GM18502 (cell line): ENCODE results near the gene KCNK16.
"Not testable (repeated sequence)": the region's sequence is repeated elsewhere in the genome, so short reads cannot be mapped to it uniquely, and the experiment has no call there.

Source experiments
- ATAC-seq: cut with Tn5 transposase; IDR thresholded peaks from one replicate; pipeline ENCODE4 v1.9.1; 2021; ENCODE audit warnings: mild to moderate bottlenecking; ENCODE audit not compliant: unreplicated experiment, poor library complexity

KCNK16 gene

DNA sequence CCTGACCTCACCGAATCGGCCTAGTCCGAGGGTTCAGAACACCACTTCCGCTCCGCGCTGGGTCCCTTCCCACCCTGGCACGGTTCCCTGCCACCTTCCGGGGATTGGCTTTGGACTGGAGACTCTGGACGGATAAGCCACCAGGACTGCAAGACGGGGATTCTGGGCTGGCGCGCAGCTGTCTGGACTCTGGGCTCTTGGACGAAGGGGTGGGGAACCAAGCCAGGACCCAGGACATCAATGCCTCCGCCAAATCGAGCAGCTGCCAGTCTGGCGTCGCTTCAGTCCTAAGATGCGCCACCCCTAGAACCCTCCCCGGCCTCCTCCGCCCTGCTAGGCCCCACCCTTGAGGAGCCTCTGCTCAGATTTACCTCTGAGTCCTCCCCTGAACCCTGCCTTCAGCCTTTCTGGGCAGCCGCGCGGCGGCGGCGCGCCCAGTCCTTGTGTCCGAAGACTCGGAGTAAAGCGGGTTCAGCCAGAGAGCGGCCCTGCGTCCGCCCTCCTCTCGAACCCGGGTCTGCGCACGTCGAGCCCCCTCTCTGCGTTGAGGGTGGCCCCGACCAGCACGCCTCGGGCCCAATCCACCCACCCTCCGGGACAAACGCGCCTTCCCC, 9.5 kb downstream of the KCNK16 start:
- no peak for ATAC-seq

DNA sequence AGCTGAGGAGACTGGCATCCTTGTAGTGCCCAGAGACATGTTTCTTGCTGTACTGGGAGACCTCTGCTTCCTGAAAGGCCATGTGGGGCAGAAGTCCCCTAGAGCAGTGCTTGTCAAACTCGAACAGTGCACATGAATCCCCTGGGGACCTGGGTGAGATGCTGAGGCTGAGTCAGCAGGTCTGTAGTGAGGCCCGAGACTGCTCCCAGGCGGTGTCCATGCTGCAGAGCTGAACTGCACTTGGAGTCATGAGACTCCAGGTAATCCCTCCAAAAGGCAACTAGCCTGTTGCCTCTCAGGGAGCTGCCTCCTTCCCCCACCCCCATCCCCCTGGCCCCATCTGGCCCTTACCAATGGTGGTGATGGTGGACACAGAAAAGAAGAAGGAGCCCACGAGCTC, 12.0 kb downstream of the KCNK16 start:
- no peak for ATAC-seq

DNA sequence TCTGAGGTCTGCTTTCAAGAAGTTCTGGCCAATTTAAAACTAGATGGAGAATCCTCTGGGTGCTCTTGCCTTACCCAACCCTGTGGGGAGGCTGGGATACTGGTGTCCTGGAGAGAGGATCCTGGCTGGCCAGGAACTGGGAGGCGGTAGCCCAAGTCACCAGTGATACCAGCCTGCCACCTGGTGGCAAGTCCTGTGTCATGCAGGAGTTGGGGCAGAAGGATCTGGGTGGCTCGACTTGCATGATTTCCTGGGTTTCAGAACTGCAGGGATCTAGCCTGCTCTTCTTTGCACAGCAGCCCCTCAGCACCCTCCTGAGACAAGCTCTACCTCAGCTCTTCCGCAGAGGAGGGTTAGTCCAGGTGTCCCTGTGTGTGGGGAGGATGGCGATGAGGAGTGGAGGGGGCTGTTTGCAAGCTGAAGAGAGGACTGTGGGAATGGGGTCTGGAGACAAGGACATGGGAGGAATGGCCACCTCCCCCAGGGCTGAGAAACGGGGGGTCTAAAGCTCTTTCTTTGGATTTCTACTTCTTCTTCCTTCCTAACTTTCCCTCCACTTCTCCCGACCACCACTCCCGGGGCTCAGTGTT, 12.5 kb downstream of the KCNK16 start:
- ATAC-seq: no peak

DNA sequence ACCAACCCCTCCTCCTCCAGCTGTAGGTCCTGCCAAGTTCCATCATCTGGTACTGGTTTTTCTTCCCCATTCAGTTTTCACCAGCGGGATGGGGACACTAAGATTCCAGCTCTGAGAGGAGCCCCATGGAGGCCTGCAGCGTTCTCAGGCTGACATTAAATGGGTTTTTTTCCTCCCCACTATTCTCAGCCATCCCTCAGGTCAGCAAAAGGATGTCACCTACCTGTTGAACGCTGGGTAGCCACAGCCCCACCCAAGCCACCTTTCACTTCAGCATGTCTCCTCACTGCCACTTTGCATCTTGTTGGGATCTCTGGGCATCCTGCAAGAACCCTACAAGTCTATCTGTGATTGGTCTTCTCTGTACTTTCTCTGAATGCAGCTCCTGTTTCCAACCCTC, 15.0 kb downstream of the KCNK16 start:
- no peak for ATAC-seq

DNA sequence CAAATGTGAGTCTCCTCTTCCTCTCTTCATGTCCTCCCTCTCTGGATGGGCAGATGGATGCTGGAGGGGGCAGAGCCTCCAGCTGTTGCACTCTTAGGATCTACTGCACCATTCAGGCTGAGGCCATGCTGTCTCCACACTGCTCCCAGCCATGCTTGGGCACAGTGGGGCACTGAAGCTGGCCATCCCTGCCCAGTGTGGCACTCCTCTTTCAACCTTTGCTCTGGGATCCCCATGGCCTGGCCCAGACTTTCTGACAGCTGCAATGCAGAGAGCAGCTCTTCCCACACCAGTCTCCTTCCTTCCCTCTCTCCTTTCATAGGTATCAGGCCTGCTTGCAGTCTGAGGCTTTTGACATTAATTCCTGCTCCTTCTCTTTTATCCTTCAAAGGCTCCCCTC, 17.6 kb downstream of the KCNK16 start:
- ATAC-seq: no peak

DNA sequence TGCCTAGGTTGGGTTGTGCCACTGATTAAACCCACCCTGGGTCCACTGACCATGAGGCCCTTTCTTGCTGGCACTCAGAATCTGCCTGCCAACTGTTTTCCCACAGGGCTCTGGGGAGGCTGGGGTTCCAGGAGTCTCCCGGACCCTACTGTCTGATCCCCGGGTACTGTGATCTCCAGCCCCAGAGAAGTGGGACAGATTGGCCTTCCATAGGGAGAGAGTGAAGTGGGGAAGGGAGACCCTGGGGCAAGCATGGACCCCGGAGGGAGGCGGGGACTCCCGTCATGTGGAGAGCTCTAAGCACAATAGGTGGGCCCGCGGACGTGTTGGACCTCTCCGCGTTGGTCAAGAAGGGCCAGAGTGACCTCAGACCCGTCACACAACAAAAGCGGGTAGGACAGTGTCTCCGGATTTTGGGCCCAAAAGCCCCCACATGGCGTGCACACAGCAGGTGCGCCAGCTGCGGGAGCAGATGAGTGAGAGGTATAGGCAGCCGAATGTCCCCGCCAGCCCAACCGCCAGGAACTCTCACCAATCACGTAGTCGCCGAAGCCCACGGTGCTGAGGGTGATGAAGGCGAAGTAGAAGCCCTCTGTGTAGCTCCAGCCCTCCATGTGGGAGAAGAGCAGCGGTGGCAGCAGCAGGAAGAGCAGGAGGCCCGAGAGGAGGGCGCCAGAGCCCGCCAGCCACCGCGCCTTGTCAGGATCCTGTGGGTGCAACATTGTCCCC, 18.9 kb downstream of the KCNK16 start:
- no peak for ATAC-seq

DNA sequence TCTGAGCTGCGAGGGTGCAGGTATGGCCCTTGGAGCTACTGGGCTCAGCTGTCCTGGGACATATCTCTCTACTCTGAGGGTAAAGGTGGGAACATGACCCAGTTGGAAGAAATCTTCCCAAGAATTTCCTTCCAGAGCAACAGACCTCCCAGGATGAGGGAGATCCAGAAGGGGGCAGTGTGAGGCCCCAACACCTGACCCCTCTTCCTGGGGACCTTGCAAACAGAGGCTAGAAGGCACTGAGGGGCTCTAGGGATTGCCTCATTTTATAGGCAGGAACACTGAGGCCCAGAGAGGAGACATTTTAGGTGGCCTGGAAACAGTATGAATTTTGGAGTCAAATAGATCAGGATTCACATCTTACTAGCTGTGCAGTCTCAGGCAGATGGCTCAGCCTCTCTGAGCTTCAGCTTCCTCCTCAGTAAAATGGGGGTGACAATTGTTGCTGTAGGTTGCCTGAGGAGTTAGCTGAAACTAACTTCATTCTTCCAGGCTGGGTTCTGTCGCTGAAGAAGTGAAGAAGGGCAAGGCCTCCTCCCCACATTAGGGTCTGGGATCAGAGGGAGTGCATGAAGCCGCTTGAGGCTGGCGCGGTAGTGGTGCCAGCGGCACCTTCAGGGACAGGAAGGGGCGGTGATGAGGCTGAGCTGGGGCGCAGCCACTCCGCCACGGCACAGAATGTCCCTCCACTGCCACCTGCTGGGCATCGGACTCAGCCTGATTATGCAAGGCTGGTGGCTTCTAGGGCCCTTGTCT, 19.7 kb downstream of the KCNK16 start:
- ATAC-seq: peak; percentile 85

DNA sequence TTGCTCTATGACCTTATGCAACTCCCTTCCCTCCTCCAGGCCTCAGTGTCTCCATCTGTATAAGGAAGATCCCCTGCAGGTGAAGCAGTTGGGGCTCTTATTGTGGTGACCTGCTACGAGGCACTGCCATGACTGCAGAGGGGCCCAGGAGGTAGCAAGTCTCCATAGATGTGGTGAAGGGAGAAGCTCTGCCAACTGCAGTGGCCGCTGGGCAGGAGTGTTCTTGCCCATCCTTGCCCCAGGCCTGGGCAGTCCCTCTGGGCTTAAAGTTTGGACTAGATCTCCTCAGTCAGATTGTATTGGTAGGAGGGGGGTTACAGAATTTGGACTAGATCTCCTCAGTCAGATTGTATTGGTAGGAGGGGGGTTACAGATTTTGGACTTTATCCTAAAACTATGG, 20.5 kb downstream of the KCNK16 start:
- ATAC-seq: no peak

DNA sequence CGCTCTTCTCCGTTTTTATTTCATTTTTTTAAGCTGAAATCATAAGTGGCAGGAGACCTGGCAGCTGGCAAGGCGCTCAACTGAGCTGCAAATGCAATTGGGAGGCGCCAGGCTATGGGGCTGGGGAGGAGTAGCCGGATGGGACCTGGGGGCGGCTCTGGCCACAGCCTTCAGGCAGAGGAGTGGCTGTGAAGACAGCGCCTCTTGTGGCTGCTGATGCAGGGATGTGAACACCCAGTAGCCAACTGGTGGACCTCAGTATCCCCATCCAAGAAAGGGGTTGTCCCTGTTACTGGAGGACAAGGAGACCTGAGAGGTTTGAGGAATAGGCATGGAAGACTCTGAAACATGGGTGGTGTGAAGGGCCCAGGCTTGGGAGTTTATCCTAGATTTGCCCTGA, 20.9 kb downstream of the KCNK16 start:
- no peak for ATAC-seq

DNA sequence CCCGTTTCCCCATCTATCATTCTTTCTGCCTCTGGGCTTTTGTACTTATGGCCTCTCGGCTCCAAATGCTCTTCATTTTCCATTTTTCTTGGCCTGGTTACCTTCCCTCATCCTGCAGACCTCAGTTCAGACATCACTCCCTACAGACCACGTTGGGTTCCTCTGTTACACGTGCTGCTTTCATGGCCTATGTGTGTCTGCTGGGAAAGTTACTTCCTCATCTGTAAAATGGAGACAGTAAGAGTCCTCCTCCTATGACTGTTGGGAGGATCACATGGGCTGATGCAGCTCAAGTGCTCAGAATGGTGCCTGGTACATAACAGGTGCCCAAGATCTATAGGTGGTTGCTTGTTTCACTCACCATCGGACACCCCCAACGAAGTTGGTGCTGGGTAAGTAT, 21.8 kb downstream of the KCNK16 start:
- no peak for ATAC-seq

DNA sequence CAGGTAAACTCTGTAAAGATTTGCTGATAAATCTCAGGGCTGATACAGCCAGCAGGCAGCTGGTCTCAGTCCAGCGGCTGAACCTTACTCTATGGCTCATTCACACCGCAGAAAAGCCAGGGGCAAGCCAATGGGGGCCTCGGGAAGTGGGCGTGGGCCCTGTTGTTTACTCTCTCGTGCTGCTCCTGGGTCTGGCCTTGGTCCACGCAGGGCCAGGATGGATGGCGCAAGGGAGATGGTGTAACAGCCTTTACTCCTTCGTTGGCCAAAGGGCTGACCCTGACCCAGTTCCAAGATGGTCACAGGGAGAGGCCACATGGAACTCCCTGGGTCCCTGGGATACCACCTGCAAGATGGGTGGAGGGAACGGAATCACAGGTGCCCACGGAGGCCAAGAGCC, 24.4 kb downstream of the KCNK16 start:
- no peak for ATAC-seq

DNA sequence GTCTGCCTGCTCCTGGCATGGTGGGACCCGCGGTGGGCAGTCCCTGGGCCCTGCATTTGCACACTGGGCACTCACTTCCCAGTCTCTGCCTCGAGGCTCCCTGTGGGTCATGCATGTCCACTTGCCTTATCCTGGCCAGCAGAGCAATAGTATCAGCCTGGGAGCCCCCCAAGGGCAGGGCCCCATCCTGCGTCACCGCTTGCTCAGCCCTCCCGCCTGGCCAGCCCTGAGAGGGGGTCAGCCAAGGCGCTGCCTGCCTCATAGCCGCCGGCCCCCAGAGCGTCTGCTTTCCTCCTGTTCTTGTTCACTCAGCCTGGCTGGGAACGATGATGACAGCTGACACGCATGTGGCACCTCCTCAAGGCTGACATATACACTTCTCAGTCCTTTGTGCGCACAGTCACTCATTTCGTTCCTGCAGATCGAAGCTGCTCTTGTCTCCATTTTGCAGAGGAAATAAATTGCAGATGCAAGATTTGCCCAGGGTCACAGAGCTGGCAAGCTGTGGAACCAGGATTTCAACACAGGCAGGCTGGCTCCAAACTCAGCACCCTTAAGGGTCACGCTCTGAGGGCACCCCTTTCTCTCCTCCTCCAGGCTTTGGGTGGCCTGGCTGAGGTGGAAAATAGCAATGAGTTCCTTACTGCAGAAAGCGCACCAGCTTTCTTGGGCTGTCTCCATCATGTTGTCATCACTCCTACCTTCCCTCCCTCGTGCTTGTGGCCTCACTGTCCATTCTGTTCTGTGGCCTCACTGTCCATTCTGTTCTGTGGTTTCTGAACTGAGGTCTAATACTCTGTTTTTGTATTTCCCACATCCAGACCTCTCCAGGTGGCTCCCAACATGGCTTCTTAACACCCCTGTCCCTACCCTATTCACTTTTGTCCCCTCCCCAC, 25.5 kb downstream of the KCNK16 start:
- no peak for ATAC-seq

DNA sequence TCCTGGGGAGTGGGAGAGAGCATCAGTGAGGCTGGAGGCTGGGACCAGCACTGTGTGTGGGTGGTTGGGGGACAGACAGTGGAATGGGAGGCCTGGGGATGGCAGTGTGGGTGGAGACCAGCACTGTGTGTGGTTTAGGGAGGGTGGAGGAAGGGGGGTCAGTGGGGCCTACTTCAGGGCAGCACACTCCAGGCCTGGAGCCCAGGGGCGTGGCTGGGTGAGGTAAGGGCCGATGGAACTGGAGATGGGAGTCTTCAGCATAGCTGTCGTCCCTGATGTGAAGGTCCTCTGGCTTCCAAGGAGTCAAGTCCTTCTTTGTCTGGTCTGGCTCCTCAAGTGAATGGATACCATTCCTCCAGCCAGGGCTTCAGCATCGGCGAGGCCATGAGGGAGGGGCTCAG, 26.9 kb downstream of the KCNK16 start:
- no peak for ATAC-seq

DNA sequence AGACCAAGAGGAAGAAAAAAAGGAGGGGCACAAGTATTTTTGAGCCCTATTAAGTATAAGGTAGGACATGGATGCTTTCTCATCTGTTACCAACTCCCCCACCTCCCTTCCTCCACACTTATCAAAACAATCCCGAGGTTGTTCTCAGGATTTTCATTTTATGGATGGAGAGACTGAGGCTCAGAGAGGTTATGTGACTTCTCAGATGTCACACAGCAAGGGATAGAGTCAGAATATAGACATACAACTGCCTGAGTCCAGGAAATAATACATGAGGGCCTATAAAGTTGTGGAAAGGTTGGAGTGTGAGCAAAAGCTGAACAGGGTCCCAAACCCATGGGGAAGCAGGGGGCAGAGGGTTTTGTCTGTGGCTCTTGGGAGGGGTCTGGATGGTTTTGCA, 27.6 kb downstream of the KCNK16 start:
- no peak for ATAC-seq

DNA sequence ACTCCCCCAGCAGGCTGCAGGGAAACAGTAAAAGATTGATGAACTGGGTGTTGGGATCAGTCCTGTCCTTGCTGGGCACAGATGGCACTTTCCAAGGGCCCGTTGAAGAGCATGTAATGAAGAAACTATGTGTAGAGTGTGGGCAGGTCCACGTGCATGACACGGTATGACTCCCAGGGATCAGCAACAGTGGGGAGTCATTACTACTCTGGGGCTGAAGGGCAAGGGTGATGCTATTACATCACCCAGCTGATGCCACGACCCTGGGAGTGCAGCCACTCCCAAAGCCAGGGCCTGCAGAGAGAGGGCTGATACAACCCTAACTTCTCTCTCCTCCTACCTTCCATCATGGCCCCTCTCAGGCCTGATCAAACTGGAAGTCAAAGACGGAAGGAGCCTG, 28.4 kb downstream of the KCNK16 start:
- no peak for ATAC-seq

DNA sequence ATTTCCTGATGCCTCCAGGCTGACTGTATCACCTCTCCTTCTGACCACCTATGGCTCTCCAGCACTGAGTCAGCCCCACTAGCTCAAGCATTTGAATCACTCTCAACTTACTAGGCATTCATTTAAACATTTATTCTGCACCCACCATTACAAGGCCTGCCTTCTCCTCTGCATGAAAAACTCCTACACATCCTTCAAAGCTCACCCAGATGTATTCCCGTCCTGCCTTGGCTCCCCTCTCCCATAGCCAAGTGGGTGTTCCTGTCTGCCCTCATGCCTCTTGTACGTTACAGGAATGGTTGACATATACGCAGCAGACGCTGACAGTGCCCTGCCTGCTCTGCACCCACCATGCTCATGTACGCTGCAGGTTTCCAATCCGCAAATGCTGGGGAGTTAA, 29.9 kb downstream of the KCNK16 start:
- no peak for ATAC-seq

DNA sequence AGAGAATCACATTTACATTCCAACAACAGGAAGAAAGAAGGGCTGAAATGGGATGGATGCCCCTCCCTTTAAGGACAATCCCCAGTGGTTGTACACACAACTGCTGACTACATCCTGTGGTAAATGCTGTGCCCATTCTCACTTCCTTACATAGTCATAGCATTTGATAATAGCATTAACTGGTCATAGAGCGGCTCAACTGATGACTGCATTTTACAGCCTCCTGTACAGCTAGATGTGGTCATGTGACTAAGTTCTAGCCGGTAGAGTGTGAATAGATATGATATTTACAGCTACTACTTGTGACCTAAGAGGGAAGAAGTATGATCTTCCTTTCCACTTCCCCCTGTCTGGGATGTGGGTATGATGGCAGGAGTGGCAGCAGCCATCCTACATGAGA, 33.0 kb downstream of the KCNK16 start:
- no peak for ATAC-seq

DNA sequence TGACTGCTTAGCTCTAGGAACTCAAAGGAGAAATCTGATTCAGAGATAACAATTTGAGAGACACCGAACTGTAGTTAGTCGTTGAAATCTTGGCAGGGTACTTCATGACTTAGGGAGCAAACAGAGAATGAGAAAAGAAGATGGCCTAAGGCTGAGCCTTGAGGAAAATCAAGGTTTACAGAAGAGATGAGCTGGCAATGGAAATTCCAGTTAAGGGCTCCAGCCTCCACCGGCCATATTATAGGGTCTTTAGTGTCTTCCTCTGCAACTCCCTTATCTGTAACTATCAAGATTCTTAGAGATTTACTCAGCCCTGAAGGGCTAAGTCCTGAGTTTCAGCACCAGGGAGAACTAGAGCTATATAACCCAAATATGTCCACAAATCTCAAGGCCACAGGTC, 34.9 kb downstream of the KCNK16 start:
- no peak for ATAC-seq

DNA sequence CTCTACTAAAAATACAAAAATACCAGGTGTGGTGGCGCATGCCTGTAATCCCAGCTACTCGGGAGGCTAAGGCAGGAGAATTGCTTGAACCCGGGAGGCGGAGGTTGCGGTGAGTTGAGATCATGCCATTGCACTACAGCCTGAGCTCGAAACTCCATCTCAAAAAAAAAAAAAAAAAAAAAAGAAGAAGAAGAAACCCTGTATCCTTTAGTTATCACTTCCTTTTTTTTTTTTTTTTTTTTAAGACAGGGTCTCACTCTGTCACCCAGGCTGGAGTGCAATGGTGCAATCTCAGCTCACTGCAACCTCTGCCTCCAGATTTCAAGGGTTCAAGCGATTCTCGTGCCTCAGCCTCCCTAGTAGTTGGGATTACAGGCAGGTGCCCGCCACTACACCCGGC, 35.9 kb downstream of the KCNK16 start:
- not testable (repeated sequence) for ATAC-seq

DNA sequence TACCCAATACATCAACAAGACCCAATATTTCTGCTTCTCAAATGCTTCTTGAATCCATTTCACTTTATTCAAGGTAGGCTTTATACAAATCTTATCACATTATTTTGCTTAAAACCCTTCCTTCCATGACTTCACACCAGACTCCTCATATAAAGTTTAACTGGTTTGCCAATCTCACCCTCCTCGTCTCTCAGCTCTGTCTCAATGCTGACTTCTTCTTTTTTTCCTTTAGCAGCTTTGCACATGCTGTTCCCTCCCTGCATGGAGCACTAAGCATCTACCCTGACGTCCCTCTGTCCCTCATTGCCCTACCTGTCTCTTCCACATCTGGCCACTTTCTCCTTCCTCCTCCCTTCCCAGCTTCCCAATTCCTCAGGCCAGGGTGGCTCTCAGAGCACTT, 39.7 kb downstream of the KCNK16 start:
- no peak for ATAC-seq
